ENCODE measurements around the gene TBC1D16.

The TBC1D16 gene

GRCh38 chr17:79938336-79939093 is 97.2 kb downstream of the TBC1D16 start:
- DNase-seq (ENCODE audit: low read depth) = no peak

GRCh38 chr17:79937391-79938335 is 98.0 kb downstream of the TBC1D16 start:
- no peak for DNase-seq (ENCODE audit: low read depth)

GRCh38 chr17:79936641-79937381 is 98.9 kb downstream of the TBC1D16 start:
- DNase-seq (ENCODE audit: low read depth) = no peak

GRCh38 chr17:79936050-79936449 is 99.6 kb downstream of the TBC1D16 start:
- no peak for DNase-seq (ENCODE audit: low read depth)

- DNase-seq (ENCODE audit: low read depth) = no peak
Measured at GRCh38 chr17:79935197-79935885, 100.3 kb downstream of the TBC1D16 start.

- DNase-seq (ENCODE audit: low read depth) = no peak
Measured at GRCh38 chr17:79934653-79934970, 101.1 kb downstream of the TBC1D16 start.

GRCh38 chr17:79933863-79934652 is 101.6 kb downstream of the TBC1D16 start:
- no peak for DNase-seq (ENCODE audit: low read depth)

- DNase-seq (ENCODE audit: low read depth) = no peak
Measured at GRCh38 chr17:79932451-79933306, 103.0 kb downstream of the TBC1D16 start.

- no peak for DNase-seq (ENCODE audit: low read depth)
Measured at GRCh38 chr17:79931817-79932309, 103.8 kb downstream of the TBC1D16 start.

GRCh38 chr17:79930877-79931816 is 104.5 kb downstream of the TBC1D16 start:
- no peak for DNase-seq (ENCODE audit: low read depth)

GRCh38 chr17:79930062-79930876 is 105.4 kb downstream of the TBC1D16 start:
- DNase-seq (ENCODE audit: low read depth) = no peak

- no peak for DNase-seq (ENCODE audit: low read depth)
Measured at GRCh38 chr17:79929257-79930061, 106.2 kb downstream of the TBC1D16 start.

GRCh38 chr17:79928502-79929256 is 107.0 kb downstream of the TBC1D16 start:
- no peak for DNase-seq (ENCODE audit: low read depth)

GRCh38 chr17:79927688-79928501 is 107.8 kb downstream of the TBC1D16 start:
- no peak for DNase-seq (ENCODE audit: low read depth)

GRCh38 chr17:79927136-79927661 is 108.5 kb downstream of the TBC1D16 start:
- DNase-seq (ENCODE audit: low read depth) = no peak

Measured in activated T-helper 9 cell treated with anti-CD3 and anti-CD28 coated beads, Interleukin-2, amount 50 U/mL, for 16 hours (primary cell).